C4-2B (cell line): Measurements from ENCODE around the gene RTN3.

Experiments used
- H3K27ac ChIP-seq: fragments of 450-650 bp; 2 replicates; pipeline ENCODE4 v1.5.1; 2017
- CTCF ChIP-seq: fragments of 450-650 bp; conservative IDR thresholded peaks from 2 replicates; pipeline ENCODE4 v1.5.1; 2017; ENCODE audit warnings: mild to moderate bottlenecking
- ZFX ChIP-seq: fragments of 450-650 bp; IDR thresholded peaks from 2 replicates; pipeline ENCODE4 v1.6.1; 2017

Gene RTN3

GRCh38 chr11:63683133-63683991, 2.1 kb downstream of the RTN3 start:
- H3K27ac ChIP-seq, result peak overlapping the region; percentile 21
- TF ChIP-seq ZFX, result no peak
- TF ChIP-seq CTCF, result no peak

- H3K27ac ChIP-seq, result peak overlapping the region; percentile 21
Measured at GRCh38 chr11:63685158-63685721, 3.9 kb downstream of the RTN3 start.

- H3K27ac ChIP-seq, result no peak overlapping the region
- TF ChIP-seq CTCF, result no peak
- TF ChIP-seq ZFX, result no peak
Measured at GRCh38 chr11:63686926-63687325, 5.6 kb downstream of the RTN3 start.

GRCh38 chr11:63687845-63688244, 6.5 kb downstream of the RTN3 start:
- no peak overlapping the region for H3K27ac ChIP-seq
- TF ChIP-seq CTCF, result no peak
- TF ChIP-seq ZFX, result no peak

GRCh38 chr11:63694596-63694995, 13.3 kb downstream of the RTN3 start:
- TF ChIP-seq ZFX (no peak), CTCF (no peak)
- no peak overlapping the region for H3K27ac ChIP-seq

- H3K27ac ChIP-seq, result peak overlapping the region; percentile 18; the same call in 1 of the 2 replicates
- TF ChIP-seq ZFX (no peak), CTCF (no peak)
Measured at GRCh38 chr11:63698976-63699733, 17.9 kb downstream of the RTN3 start.

GRCh38 chr11:63699896-63700295, 18.6 kb downstream of the RTN3 start:
- TF ChIP-seq CTCF, result no peak

More at GRCh38 chr11:63699896-63700295, 18.6 kb downstream of the RTN3 start:
- peak overlapping the region; percentile 32 for H3K27ac ChIP-seq
